GM19395 (cell line): Measurements from ENCODE around the gene SEPTIN5.

Experiments used
- ATAC-seq: cut with Tn5 transposase; IDR thresholded peaks from one replicate; pipeline ENCODE4 v1.9.1; 2021; ENCODE audit warnings: mild to moderate bottlenecking, moderate library complexity; ENCODE audit not compliant: unreplicated experiment

Gene SEPTIN5

GRCh38 chr22:19705181-19705934 lies 8.9 kb upstream of the SEPTIN5 start:
- ATAC-seq, result no peak

- no peak for ATAC-seq
These were observed 7.6 kb upstream of the SEPTIN5 start for GRCh38 chr22:19706661-19707151.

- no peak for ATAC-seq
These were observed 6.7 kb upstream of the SEPTIN5 start for GRCh38 chr22:19707347-19708290.

- no peak for ATAC-seq
These were observed 5.8 kb upstream of the SEPTIN5 start for GRCh38 chr22:19708321-19709011.

GRCh38 chr22:19709063-19709769 lies 5.1 kb upstream of the SEPTIN5 start:
- ATAC-seq, result no peak

GRCh38 chr22:19710020-19710768 lies 4.1 kb upstream of the SEPTIN5 start:
- ATAC-seq, result no peak

GRCh38 chr22:19710769-19711106 lies 3.6 kb upstream of the SEPTIN5 start:
- no peak for ATAC-seq

- ATAC-seq, result no peak
These were observed 1.1 kb upstream of the SEPTIN5 start for GRCh38 chr22:19713245-19713644.

GRCh38 chr22:19713650-19714311 lies 522 bp upstream of the SEPTIN5 start:
- ATAC-seq, result no peak

GRCh38 chr22:19715188-19715930 lies 1.1 kb downstream of the SEPTIN5 start:
- ATAC-seq, result no peak

- no peak for ATAC-seq
These were observed 1.9 kb downstream of the SEPTIN5 start for GRCh38 chr22:19716041-19716828.

GRCh38 chr22:19716829-19717105 lies 2.5 kb downstream of the SEPTIN5 start:
- ATAC-seq, result no peak

GRCh38 chr22:19717181-19717580 lies 2.9 kb downstream of the SEPTIN5 start:
- ATAC-seq, result no peak

- ATAC-seq, result no peak
These were observed 3.6 kb downstream of the SEPTIN5 start for GRCh38 chr22:19717691-19718455.

GRCh38 chr22:19718456-19719049 lies 4.2 kb downstream of the SEPTIN5 start:
- no peak for ATAC-seq

GRCh38 chr22:19719050-19719482 lies 4.8 kb downstream of the SEPTIN5 start:
- no peak for ATAC-seq

- no peak for ATAC-seq
These were observed 5.3 kb downstream of the SEPTIN5 start for GRCh38 chr22:19719488-19720021.
